GM12878 (cell line): ENCODE measurements around the gene NCF4. TPM values are rescaled to one million over a fixed set of nuclear protein-coding genes. Genes with fewer than 3 reads are reported as not detected.

Source experiments
- ATAC-seq: fragments of 200-7000 bp; cut with Tn5 transposase; 3 replicates; pipeline ENCODE4 v1.9.1; 2020; ENCODE audit warnings: mild to moderate bottlenecking, moderate library complexity
- BruUV-seq: library from RNA; stranded (reverse); fragments of 400-500 nt; replicated peaks from 2 replicates; lab custom pipeline; 2021; lab: Mats Ljungman, UMichigan
- CTCF ChIA-PET: fragments of 300-600 bp; sonication (Branson Sonifier 250); formaldehyde crosslinking; extraction: SDS; loops from one replicate; lab custom pipeline; 2021; ENCODE audit warnings: inconsistent platforms; lab: Yijun Ruan, JAX
- POLR2A ChIA-PET: fragments of 350-600 bp; formaldehyde crosslinking; extraction: SDS; loops from one replicate; lab custom pipeline; 2021; ENCODE audit warnings: inconsistent platforms; lab: Charles Lee
- RAD21 ChIA-PET: fragments of 300-600 bp; sonication (Branson Sonifier 250); formaldehyde crosslinking; loops from one replicate; lab custom pipeline; 2023; ENCODE audit warnings: antibody characterized with exemption; ENCODE audit not compliant: unreplicated experiment; lab: Charles Lee
- SMC1A ChIA-PET: fragments of 300-600 bp; sonication (Branson Sonifier 250); formaldehyde crosslinking; loops from one replicate; lab custom pipeline; 2023; ENCODE audit not compliant: unreplicated experiment, uncharacterized antibody; lab: Charles Lee
- DNase-seq: peaks from one replicate; pipeline ENCODE4 v3.0.0-alpha.2; 2011; ENCODE audit warnings: low read depth, low spot score
- FAIRE-seq: peaks from 3 replicates; lab custom pipeline; 2011; peaks lifted over from hg19 to GRCh38; lab: Jason Lieb, UNC
- H2AFZ ChIP-seq: 2 replicates; pipeline ENCODE4 v1.6.0; 2011; ENCODE audit warnings: low read depth, low read length, control low read depth; ENCODE audit not compliant: control insufficient read depth
- H3K27ac ChIP-seq: 2 replicates; pipeline ENCODE4 v1.5.1; 2011; ENCODE audit warnings: control low read depth; ENCODE audit not compliant: control insufficient read depth, insufficient read depth
- H3K27me3 ChIP-seq, 2 experiments: replicated peaks in 1 of 2; 2 replicates each; pipeline versions ENCODE4 v1.6.0 to v1.6.1; 2011; ENCODE audit warnings: low read length in 1 of 2; ENCODE audit not compliant: control insufficient read depth in 2 of 2, insufficient read depth in 2 of 2
- H3K36me3 ChIP-seq, 2 experiments: 2 replicates each; pipeline ENCODE4 v1.5.1; 2011; ENCODE audit warnings: low read length in 1 of 2; ENCODE audit not compliant: control insufficient read depth in 2 of 2, insufficient read depth in 2 of 2
- H3K4me1 ChIP-seq: 2 replicates; pipeline ENCODE4 v1.6.1; 2011; ENCODE audit warnings: mild to moderate bottlenecking, low read length, moderate library complexity, mixed read lengths; ENCODE audit not compliant: control insufficient read depth, insufficient read depth
- H3K4me2 ChIP-seq: 2 replicates; pipeline ENCODE4 v1.6.0; 2011; ENCODE audit warnings: control low read depth; ENCODE audit not compliant: control insufficient read depth, insufficient read depth
- H3K4me3 ChIP-seq: fragments of 200-600 bp; sonication (generic); 2 replicates; pipeline ENCODE4 v1.5.1; 2016
- H3K79me2 ChIP-seq: 2 replicates; pipeline ENCODE4 v1.6.0; 2011; ENCODE audit warnings: low read length; ENCODE audit not compliant: control insufficient read depth, insufficient read depth
- H3K9ac ChIP-seq: 2 replicates; pipeline ENCODE4 v1.8.0; 2011; ENCODE audit warnings: low read length, control low read depth, mixed read lengths; ENCODE audit not compliant: control insufficient read depth, insufficient read depth
- H3K9me3 ChIP-seq: replicated peaks from 3 replicates; pipeline ENCODE4 v1.5.1; 2011; ENCODE audit warnings: mild to moderate bottlenecking, low read length; ENCODE audit not compliant: control insufficient read depth, insufficient read depth
- H4K20me1 ChIP-seq: 2 replicates; pipeline ENCODE4 v1.6.0; 2011; ENCODE audit not compliant: control insufficient read depth, insufficient read depth
- BHLHE40 ChIP-seq, 2 experiments: fragments of 450-650 bp in 1 of 2; IDR thresholded peaks; 2 replicates each; pipeline ENCODE4 v1.6.1; 2011 to 2017; ENCODE audit warnings: low read depth in 2 of 2, borderline replicate concordance in 1 of 2, improper control_type of control experiment in 1 of 2, low read length in 1 of 2, mild to moderate bottlenecking in 1 of 2
- CHD1 ChIP-seq: IDR thresholded peaks from 2 replicates; pipeline ENCODE4 v1.6.1; 2012; ENCODE audit warnings: low read depth, low read length, improper control_type of control experiment
- RAD21 ChIP-seq: IDR thresholded peaks from 2 replicates; pipeline ENCODE4 v1.6.1; 2011; ENCODE audit warnings: mild to moderate bottlenecking, low read depth, low read length, moderate library complexity; ENCODE audit not compliant: insufficient read depth
- RUNX3 ChIP-seq: IDR thresholded peaks from 2 replicates; pipeline ENCODE4 v1.6.1; 2012; ENCODE audit warnings: low read length, inconsistent platforms
- STAT1 ChIP-seq: fragments of 450-650 bp; conservative IDR thresholded peaks from 2 replicates; pipeline ENCODE4 v1.6.1; 2014; ENCODE audit warnings: antibody characterized with exemption, mild to moderate bottlenecking
- ZNF24 ChIP-seq: fragments of 450-650 bp; IDR thresholded peaks from 2 replicates; pipeline ENCODE4 v1.6.1; 2017; ENCODE audit warnings: antibody characterized with exemption, mild to moderate bottlenecking
- WGBS: methylation state at CpG from one replicate; pipeline ENCODE4 v1.1.6; 2016; ENCODE audit warnings: low lambda C conversion rate; ENCODE audit not compliant: insufficient replicate concordance, insufficient coverage; ENCODE audit errors: missing lambda C conversion rate; 5-methylcytosine and 5-hydroxymethylcytosine counted together
- in situ Hi-C: fragments of 300-500 bp; cut with MboI; formaldehyde crosslinking; loops from 9 replicates; pipeline ENCODE4 v1.14.3; 2018; ENCODE audit warnings: mixed read lengths
- intact Hi-C: fragments of 100-400 bp; cut with micrococcal nuclease; formaldehyde crosslinking; loops from one replicate; pipeline ENCODE4 v1.14.2; 2022; ENCODE audit not compliant: unreplicated experiment
- polyA plus RNA-seq, 11 experiments: library from polyadenylated mRNA; depleted of rRNA in 4 of 11; unstranded in 6 of 11; stranded (reverse) in 5 of 11; fragments of >200 nt; fragmentation: Nextera tagmentation in 4 of 11; fragmentation: Illumina TruSeq in 1 of 11; extraction: Ambion mirVana in 4 of 11; extraction: Trizol in 1 of 11; gene quantifications; 1 replicate in 1 of 11; 2 replicates in 10 of 11; pipeline versions ENCODE4 v1.2.1 to v1.2.3, GENCODE V29; 2011 to 2016; ENCODE audit warnings: inconsistent platforms in 2 of 11, missing spikeins in 2 of 11, low read depth in 1 of 11
- total RNA-seq, 4 experiments: library from RNA; depleted of rRNA in 3 of 4; stranded (reverse); fragments of >200 nt in 3 of 4; fragmentation: Illumina TruSeq in 1 of 4; extraction: Trizol in 1 of 4; gene quantifications; 2 replicates each; pipeline versions ENCODE4 v1.2.1 to v1.2.3, GENCODE V29; 2013 to 2021
- TF ChIP-seq, protein P1 (sequence below): fragments of 450-650 bp; IDR thresholded peaks from 2 replicates; pipeline ENCODE4 v1.6.1; 2017; ENCODE audit warnings: mild to moderate bottlenecking
- TF ChIP-seq, protein P2 (sequence below): fragments of 450-650 bp; IDR thresholded peaks from 2 replicates; pipeline ENCODE4 v1.6.1; 2018; ENCODE audit warnings: mild to moderate bottlenecking, low read depth, moderate library complexity; ENCODE audit not compliant: partially characterized antibody
- TF ChIP-seq, protein P3 (sequence below): fragments of 450-650 bp; IDR thresholded peaks from 2 replicates; pipeline ENCODE4 v1.6.1; 2016; ENCODE audit warnings: mild to moderate bottlenecking

NCF4 gene
- total and polyA plus RNA-seq, 10 of the 15 experiments (the other 5 are each of a cell fraction or from before 2014, with no cell fraction given): 22.9 to 136 (median 72.5) TPM

DNA sequence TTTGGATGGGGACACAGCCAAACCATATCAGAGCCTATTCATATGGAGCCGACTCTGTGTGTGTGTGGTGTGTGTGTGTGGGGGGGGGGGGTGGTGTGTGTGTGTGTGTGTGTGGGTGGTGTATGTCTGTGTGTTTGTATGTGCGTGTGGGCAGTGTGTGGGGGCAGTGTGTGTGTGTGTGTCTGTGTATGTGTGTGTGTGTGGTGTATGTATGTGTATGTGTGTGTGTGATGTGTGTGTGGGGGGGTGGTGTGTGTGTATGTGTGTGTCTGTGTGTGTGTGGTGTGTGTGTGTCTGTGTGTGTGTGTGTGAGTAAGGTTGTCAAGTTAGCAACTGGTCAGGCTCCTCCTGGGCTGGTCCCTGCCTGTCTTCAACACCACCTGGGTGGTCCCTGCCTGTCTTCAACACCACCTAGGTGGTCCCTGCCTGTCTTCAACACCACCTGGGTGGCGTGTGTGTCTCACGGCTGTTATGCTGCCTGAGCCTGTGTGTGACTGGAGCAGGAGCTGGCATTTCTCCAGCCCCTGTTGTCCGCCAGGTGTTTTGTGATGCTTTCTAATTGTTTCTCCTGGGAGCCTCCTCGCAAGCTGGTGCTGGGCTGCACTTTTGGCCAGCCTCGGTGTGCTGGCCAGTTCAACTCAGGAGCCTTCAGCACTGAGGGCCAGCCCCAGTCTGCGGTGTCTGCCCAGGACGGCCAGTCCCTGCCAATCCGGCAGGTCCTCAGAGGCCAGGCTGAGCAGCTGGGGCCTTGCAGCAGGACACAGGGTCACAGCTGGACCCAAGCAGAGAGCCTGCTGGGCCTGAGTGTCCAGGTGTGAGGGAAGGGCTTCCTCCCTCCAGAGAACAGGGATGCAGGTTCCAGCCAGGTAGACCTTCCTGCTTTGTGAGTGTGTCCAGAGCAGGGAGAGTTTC lies 22.4 kb upstream of the NCF4 start (continued):
- TF ChIP-seq, protein P1, sequence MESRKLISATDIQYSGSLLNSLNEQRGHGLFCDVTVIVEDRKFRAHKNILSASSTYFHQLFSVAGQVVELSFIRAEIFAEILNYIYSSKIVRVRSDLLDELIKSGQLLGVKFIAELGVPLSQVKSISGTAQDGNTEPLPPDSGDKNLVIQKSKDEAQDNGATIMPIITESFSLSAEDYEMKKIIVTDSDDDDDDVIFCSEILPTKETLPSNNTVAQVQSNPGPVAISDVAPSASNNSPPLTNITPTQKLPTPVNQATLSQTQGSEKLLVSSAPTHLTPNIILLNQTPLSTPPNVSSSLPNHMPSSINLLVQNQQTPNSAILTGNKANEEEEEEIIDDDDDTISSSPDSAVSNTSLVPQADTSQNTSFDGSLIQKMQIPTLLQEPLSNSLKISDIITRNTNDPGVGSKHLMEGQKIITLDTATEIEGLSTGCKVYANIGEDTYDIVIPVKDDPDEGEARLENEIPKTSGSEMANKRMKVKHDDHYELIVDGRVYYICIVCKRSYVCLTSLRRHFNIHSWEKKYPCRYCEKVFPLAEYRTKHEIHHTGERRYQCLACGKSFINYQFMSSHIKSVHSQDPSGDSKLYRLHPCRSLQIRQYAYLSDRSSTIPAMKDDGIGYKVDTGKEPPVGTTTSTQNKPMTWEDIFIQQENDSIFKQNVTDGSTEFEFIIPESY: no peak
- TF ChIP-seq, protein P2, sequence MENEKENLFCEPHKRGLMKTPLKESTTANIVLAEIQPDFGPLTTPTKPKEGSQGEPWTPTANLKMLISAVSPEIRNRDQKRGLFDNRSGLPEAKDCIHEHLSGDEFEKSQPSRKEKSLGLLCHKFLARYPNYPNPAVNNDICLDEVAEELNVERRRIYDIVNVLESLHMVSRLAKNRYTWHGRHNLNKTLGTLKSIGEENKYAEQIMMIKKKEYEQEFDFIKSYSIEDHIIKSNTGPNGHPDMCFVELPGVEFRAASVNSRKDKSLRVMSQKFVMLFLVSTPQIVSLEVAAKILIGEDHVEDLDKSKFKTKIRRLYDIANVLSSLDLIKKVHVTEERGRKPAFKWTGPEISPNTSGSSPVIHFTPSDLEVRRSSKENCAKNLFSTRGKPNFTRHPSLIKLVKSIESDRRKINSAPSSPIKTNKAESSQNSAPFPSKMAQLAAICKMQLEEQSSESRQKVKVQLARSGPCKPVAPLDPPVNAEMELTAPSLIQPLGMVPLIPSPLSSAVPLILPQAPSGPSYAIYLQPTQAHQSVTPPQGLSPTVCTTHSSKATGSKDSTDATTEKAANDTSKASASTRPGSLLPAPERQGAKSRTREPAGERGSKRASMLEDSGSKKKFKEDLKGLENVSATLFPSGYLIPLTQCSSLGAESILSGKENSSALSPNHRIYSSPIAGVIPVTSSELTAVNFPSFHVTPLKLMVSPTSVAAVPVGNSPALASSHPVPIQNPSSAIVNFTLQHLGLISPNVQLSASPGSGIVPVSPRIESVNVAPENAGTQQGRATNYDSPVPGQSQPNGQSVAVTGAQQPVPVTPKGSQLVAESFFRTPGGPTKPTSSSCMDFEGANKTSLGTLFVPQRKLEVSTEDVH: no peak
- no peak for TF ChIP-seq STAT1

DNA sequence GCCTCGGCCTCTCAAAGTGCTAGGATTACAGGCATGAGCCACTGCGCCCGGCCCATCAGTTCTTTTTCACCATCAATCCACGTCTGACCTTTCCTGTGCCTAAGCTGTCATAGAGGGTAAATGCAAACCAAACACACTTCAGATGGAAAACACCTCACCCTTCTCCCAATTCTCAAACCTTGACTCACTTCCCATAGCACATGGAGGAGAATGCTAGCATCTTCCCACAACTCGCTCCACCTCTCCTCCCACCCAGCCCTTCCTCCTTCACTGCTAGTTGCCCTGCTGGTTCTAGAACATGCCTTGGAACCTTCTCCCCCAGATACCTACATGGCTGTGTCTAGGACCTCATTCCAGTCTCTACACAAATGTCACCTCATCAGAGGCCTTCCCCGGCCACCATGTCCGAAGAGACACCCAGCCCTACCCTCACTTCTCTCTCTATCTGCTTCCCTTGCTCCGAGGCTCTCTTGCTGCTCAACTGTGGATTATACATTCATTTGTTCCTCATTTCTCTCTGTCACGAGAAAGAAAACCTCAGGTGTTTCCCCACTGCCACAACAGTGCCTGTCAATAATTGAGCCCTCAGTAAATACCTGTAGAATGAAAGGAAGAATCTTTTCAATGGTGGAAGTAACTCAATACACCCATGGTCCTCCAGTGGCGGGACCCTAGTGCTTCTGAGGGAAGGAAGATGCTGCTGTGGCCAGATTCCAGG lies 21.3 kb upstream of the NCF4 start:
- no peak for DNase-seq
- H3K4me2 ChIP-seq: no peak overlapping the region

More for the DNA sequence above, 21.3 kb upstream of the NCF4 start:
- POLR2A ChIA-PET: no interaction called here
- Histone ChIP-seq H3K9ac (no peak overlapping the region), H3K4me3 (no peak overlapping the region), H2AFZ (no peak overlapping the region), H3K4me1 (no peaks in the 10 kb centered on the region; the same call in 1 of the 2 replicates), H3K79me2 (no peaks in the 10 kb centered on the region), H4K20me1 (no peaks in the 10 kb centered on the region), H3K27me3 (no peaks in the 10 kb centered on the region; a peak in 1 of 4 replicates), H3K36me3 (no peaks in the 10 kb centered on the region), H3K27ac (no peak overlapping the region), H3K9me3 (peaks cover 7% of the 10 kb centered on the region; the same call in 2 of the 3 replicates)
- 50% methylated on average over 10 of the region's 10 CpGs for WGBS
- TF ChIP-seq CHD1: no peak
- TF ChIP-seq, protein P3, sequence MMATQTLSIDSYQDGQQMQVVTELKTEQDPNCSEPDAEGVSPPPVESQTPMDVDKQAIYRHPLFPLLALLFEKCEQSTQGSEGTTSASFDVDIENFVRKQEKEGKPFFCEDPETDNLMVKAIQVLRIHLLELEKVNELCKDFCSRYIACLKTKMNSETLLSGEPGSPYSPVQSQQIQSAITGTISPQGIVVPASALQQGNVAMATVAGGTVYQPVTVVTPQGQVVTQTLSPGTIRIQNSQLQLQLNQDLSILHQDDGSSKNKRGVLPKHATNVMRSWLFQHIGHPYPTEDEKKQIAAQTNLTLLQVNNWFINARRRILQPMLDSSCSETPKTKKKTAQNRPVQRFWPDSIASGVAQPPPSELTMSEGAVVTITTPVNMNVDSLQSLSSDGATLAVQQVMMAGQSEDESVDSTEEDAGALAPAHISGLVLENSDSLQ: peak; percentile 74
- peak; percentile 24; the same call in 1 of the 2 replicates for TF ChIP-seq RUNX3
- TF ChIP-seq RAD21: no peak
- TF ChIP-seq ZNF24: peak; percentile 88
- TF ChIP-seq BHLHE40 (IDR thresholded peaks at IDR 0.05; ENCODE audit: borderline replicate concordance in 1 of 2, low read depth in 2 of 2, low read length in 1 of 2): peak; percentile 44 to 52; a peak in 2 of 4 replicates
- CTCF ChIA-PET: interaction anchor here (1.5 to 3.1 kb wide), 2 partner anchors 14 to 17 kb away, joined by 4 to 16 read pairs; no protein-coding TSS in a partner anchor
- SMC1A ChIA-PET: no interaction called here
- BruUV-seq: no TSS peak
- ATAC-seq (peak; percentile 48; the same call in 2 of the 3 replicates), FAIRE-seq (no peak)
- in situ Hi-C loops: no loop called here
- RAD21 ChIA-PET: no interaction called here
- intact Hi-C loops: no loop called here
